Heart left ventricle (tissue), 13 donors: ENCODE data around the gene DLK2.

Source experiments
- CTCF ChIP-seq, 12 donors: fragments of 200-600 bp; sonication (generic) in 4 of 12; IDR thresholded peaks; one replicate each; pipeline versions ENCODE4 v1.5.0 to v1.8.0; 2018 to 2022; ENCODE audit warnings: antibody characterized with exemption in 12 of 12, mild to moderate bottlenecking in 5 of 12
- POLR2A ChIP-seq, 2 donors: fragments of 450-650 bp; IDR thresholded peaks; one replicate each; pipeline ENCODE4 v1.6.1; 2017; ENCODE audit warnings: antibody characterized with exemption in 2 of 2, mild to moderate bottlenecking in 2 of 2, moderate library complexity in 2 of 2
- donor health status: ischemic (EF 13 %, LVEDD 7.1; RV severe dilation, severe dysfunction).
- donor health status: DM: no; HTN: yes; CAD: no.
- donor health status: DM: no; HTN: no; CAD: no.
- donor health status: ischemic (EF 25% LVEDD 6.9; RV normal size, moderate dysfunction).
- donor health status: ischemic (EF 25% LVEDD 5.7; RV mildly dilated, moderate dysfunction).
- donor health status: ischemic (EF 35%, LVEDD 5.7; RV mildly dilated, moderate dysfunction).
- donor health status: nonischemic (EF 11% LVEDD 7.7; RV severe dilation, severe dysfunction).
- donor health status: DM: yes; HTN: yes; CAD: no.
- donor health status: PGD.
- donor health status: ischemic (EF 29% LVEDD 5.4; RV normal size, mild dysfunction).
- donor health status: nonischemic (EF 23%, LVEDD 6.1; RV moderate dilation, normal function).

GRCh38 chr6:43478008-43478372 is 22.6 kb upstream of the DLK2 start:
- TF ChIP-seq CTCF (IDR thresholded peaks at IDR 0.05) (no peak), POLR2A (IDR thresholded peaks at IDR 0.05) (no peak)
